Liver (tissue), 9 donors: ENCODE data around the gene ATP2B2. TPM values are rescaled to one million over a fixed set of nuclear protein-coding genes. Genes with fewer than 3 reads are reported as not detected.

Experiments
- DNase-seq: peaks from one replicate; pipeline ENCODE4 v3.0.0-alpha.2; 2017; ENCODE audit warnings: low spot score
- H3K27ac ChIP-seq, 2 donors: one replicate each; pipeline ENCODE4 v1.7.0; 2013; ENCODE audit warnings: inconsistent platforms in 2 of 2, low read length in 2 of 2, control low read depth in 1 of 2, low read depth in 1 of 2, mild to moderate bottlenecking in 1 of 2
- H3K27me3 ChIP-seq, 4 donors: one replicate each; pipeline versions ENCODE4 v1.6.1 to v1.7.0; 2013; ENCODE audit warnings: low read length in 3 of 4, inconsistent platforms in 1 of 4, mild to moderate bottlenecking in 1 of 4, moderate library complexity in 1 of 4; ENCODE audit not compliant: control insufficient read depth in 4 of 4, insufficient read depth in 4 of 4
- H3K36me3 ChIP-seq, 4 donors: one replicate each; pipeline versions ENCODE4 v1.6.1 to v1.7.0; 2013; ENCODE audit warnings: low read length in 3 of 4, mild to moderate bottlenecking in 3 of 4, low read depth in 1 of 4, moderate library complexity in 1 of 4; ENCODE audit not compliant: control insufficient read depth in 4 of 4, insufficient read depth in 3 of 4
- H3K4me1 ChIP-seq, 4 donors: one replicate each; pipeline versions ENCODE4 v1.6.1 to v1.7.0; 2013; ENCODE audit warnings: low read length in 3 of 4, mild to moderate bottlenecking in 3 of 4, moderate library complexity in 1 of 4; ENCODE audit not compliant: control insufficient read depth in 4 of 4, insufficient read depth in 4 of 4
- H3K4me3 ChIP-seq, 3 donors: one replicate each; pipeline versions ENCODE4 v1.6.1 to v1.7.0; 2013; ENCODE audit warnings: low read length in 3 of 3, control low read depth in 1 of 3, low read depth in 1 of 3, mild to moderate bottlenecking in 1 of 3
- H3K9ac ChIP-seq, 2 donors: one replicate each; pipeline ENCODE4 v1.7.0; 2013; ENCODE audit warnings: low read length in 2 of 2, mild to moderate bottlenecking in 2 of 2, moderate library complexity in 2 of 2, control low read depth in 1 of 2, low read depth in 1 of 2
- H3K9me3 ChIP-seq, 4 donors: one replicate each; pipeline versions ENCODE4 v1.6.1 to v1.7.0; 2013; ENCODE audit warnings: low read length in 3 of 4; ENCODE audit not compliant: control insufficient read depth in 4 of 4
- EGR1 ChIP-seq, 2 donors: IDR thresholded peaks; 2 replicates each; pipeline ENCODE4 v1.6.1; 2016 to 2018; ENCODE audit warnings: antibody characterized with exemption in 2 of 2, low read depth in 2 of 2
- FOXA1 ChIP-seq: IDR thresholded peaks from 2 replicates; pipeline ENCODE4 v1.6.1; 2016; ENCODE audit warnings: antibody characterized with exemption
- FOXA2 ChIP-seq: IDR thresholded peaks from 2 replicates; pipeline ENCODE4 v1.6.1; 2016; ENCODE audit warnings: antibody characterized with exemption
- GABPA ChIP-seq, 2 donors: IDR thresholded peaks in 1 of 2; conservative IDR thresholded peaks in 1 of 2; 2 replicates each; pipeline ENCODE4 v1.6.1; 2016; ENCODE audit warnings: antibody characterized with exemption in 2 of 2, mild to moderate bottlenecking in 1 of 2, moderate library complexity in 1 of 2
- HNF4A ChIP-seq, 2 donors: conservative IDR thresholded peaks; 2 replicates each; pipeline ENCODE4 v1.6.1; 2016; ENCODE audit warnings: antibody characterized with exemption in 2 of 2, mild to moderate bottlenecking in 2 of 2
- HNF4G ChIP-seq: IDR thresholded peaks from 2 replicates; pipeline ENCODE4 v1.6.1; 2016; ENCODE audit warnings: antibody characterized with exemption
- JUND ChIP-seq, 2 donors: IDR thresholded peaks; 2 replicates each; pipeline ENCODE4 v1.6.1; 2016; ENCODE audit warnings: antibody characterized with exemption in 2 of 2
- NR2F2 ChIP-seq: IDR thresholded peaks from 2 replicates; pipeline ENCODE4 v1.6.1; 2016; ENCODE audit warnings: antibody characterized with exemption
- RAD21 ChIP-seq, 2 donors: IDR thresholded peaks; 2 replicates each; pipeline ENCODE4 v1.6.1; 2016; ENCODE audit warnings: antibody characterized with exemption in 2 of 2, mild to moderate bottlenecking in 2 of 2
- REST ChIP-seq: IDR thresholded peaks from 2 replicates; pipeline ENCODE4 v1.6.1; 2016; ENCODE audit warnings: antibody characterized with exemption, mild to moderate bottlenecking
- RXRA ChIP-seq, 2 donors: IDR thresholded peaks; 2 replicates each; pipeline ENCODE4 v1.6.1; 2017 to 2018; ENCODE audit warnings: antibody characterized with exemption in 2 of 2, mild to moderate bottlenecking in 1 of 2
- SP1 ChIP-seq: IDR thresholded peaks from 2 replicates; pipeline ENCODE4 v1.6.1; 2018; ENCODE audit warnings: antibody characterized with exemption, mild to moderate bottlenecking
- TAF1 ChIP-seq: conservative IDR thresholded peaks from 2 replicates; pipeline ENCODE4 v1.6.1; 2016; ENCODE audit warnings: antibody characterized with exemption, mild to moderate bottlenecking
- YY1 ChIP-seq: IDR thresholded peaks from 2 replicates; pipeline ENCODE4 v1.6.1; 2016; ENCODE audit warnings: antibody characterized with exemption, mild to moderate bottlenecking
- WGBS: extraction: QIAGEN DNeasy Blood & Tissue Kit; methylation state at CpG from one replicate; pipeline ENCODE4 v1.1.7; 2013; 5-methylcytosine and 5-hydroxymethylcytosine counted together
- polyA plus RNA-seq, 2 donors: library from polyadenylated mRNA; stranded (reverse) in 1 of 2; unstranded in 1 of 2; fragments of 200-250 nt in 1 of 2; fragments of >200 nt in 1 of 2; fragmentation: Nextera tagmentation in 1 of 2; extraction: Ambion mirVana in 1 of 2; gene quantifications; one replicate each; pipeline versions ENCODE4 v1.2.1 to v1.2.3, GENCODE V29; 2013 to 2015
- total RNA-seq, 2 donors: library from RNA; depleted of rRNA; stranded (reverse); fragments of >200 nt; gene quantifications; one replicate each; pipeline ENCODE4 v1.2.3, GENCODE V29; 2014
- TF ChIP-seq, protein P1 (sequence below): IDR thresholded peaks from 2 replicates; pipeline ENCODE4 v1.6.1; 2016; ENCODE audit warnings: antibody characterized with exemption
- TF ChIP-seq, protein P2 (sequence below): fragments of 150-350 bp; IDR thresholded peaks from 2 replicates; pipeline ENCODE4 v1.5.1; 2017; ENCODE audit warnings: improper control_type of control experiment, low read depth, low read length; ENCODE audit not compliant: missing input control
- TF ChIP-seq, protein P3 (sequence below): IDR thresholded peaks from 2 replicates; pipeline ENCODE4 v1.6.1; 2016; ENCODE audit warnings: antibody characterized with exemption
- donor health status: healthy.
- donor health status: healthy.
- donor health status: healthy.
- donor health status: healthy.
- donor health status: healthy.

The ATP2B2 gene
- total and polyA plus RNA-seq, 4 donors, result 10.4 to 27.8 (median 20.7) TPM

DNA sequence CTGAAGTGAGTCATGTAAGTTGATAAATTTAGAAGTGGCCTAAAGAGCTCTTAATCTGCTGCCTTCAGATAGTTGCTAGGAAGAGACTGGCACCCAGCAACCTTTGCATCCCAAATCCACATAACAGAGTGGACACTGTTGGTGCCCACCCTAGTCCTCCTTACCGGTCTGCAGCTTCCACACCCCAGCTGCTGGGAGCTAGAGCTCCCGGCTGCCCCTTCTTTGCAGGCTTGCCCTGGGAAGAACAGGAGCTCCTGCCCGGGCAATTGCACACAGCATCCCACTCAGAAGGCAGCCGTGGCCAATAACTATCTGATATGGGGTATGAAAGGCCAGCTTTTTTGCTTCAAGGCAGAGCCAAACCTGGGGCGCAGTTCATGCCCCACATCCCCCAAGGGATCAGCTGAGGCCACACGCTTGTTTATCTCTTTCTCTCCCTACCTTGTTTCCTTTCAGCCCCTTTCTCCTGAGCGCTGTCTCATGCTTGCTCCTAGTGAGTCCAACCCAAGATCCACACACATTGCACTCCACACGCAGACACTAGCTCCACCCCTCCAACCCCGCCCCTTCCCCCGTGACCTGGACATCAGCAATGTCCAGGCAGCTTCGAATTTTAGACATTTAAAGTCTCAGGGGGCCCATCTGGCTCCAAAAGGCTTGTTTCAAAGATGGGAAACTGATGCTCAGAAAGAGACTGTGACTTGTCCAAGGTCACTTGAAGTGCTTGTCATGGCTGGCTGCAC is 9.1 kb downstream of the ATP2B2 start:
- Histone ChIP-seq H3K27ac (peak overlapping the region; percentile 80 to 91), H3K4me1 (peaks cover 16 to 71% (median 51%) of the 10 kb centered on the region in 4 donors), H3K9me3 (no peaks in the 10 kb centered on the region), H3K4me3 (no peak overlapping the region), H3K9ac (peak overlapping the region; percentile 41 to 48), H3K27me3 (no peaks in the 10 kb centered on the region), H3K36me3 (no peaks in the 10 kb centered on the region)
- WGBS, result 36% methylated on average over 11 of the region's 11 CpGs
- DNase-seq, result no peak
- peak in 1 of 2 donors; percentile 6 for TF ChIP-seq RXRA (IDR thresholded peaks at IDR 0.05)
- peak in 1 of 2 donors; percentile 37 for TF ChIP-seq HNF4A (conservative IDR thresholded peaks at IDR 0.05)
- TF ChIP-seq, protein P1, sequence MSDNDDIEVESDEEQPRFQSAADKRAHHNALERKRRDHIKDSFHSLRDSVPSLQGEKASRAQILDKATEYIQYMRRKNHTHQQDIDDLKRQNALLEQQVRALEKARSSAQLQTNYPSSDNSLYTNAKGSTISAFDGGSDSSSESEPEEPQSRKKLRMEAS, result no peak
- TF ChIP-seq EGR1 (IDR thresholded peaks at IDR 0.05; ENCODE audit: low read depth in 2 of 2), result no peak
- TF ChIP-seq RAD21 (IDR thresholded peaks at IDR 0.05), result peak in 1 of 2 donors; percentile 10
- no peak for TF ChIP-seq FOXA1
- TF ChIP-seq REST, result peak; percentile 31
- no peak for TF ChIP-seq JUND (IDR thresholded peaks at IDR 0.05)

GRCh38 chr3:10495614-10496013 is 9.8 kb downstream of the ATP2B2 start:
- Histone ChIP-seq H3K4me3 (no peak overlapping the region), H3K27me3 (no peaks in the 10 kb centered on the region), H3K9ac (peak overlapping the region; percentile 48 to 72), H3K27ac (peak overlapping the region; percentile 80 to 91), H3K36me3 (no peaks in the 10 kb centered on the region), H3K4me1 (peaks cover 19 to 76% (median 54%) of the 10 kb centered on the region in 4 donors), H3K9me3 (no peaks in the 10 kb centered on the region)
- TF ChIP-seq, protein P2, sequence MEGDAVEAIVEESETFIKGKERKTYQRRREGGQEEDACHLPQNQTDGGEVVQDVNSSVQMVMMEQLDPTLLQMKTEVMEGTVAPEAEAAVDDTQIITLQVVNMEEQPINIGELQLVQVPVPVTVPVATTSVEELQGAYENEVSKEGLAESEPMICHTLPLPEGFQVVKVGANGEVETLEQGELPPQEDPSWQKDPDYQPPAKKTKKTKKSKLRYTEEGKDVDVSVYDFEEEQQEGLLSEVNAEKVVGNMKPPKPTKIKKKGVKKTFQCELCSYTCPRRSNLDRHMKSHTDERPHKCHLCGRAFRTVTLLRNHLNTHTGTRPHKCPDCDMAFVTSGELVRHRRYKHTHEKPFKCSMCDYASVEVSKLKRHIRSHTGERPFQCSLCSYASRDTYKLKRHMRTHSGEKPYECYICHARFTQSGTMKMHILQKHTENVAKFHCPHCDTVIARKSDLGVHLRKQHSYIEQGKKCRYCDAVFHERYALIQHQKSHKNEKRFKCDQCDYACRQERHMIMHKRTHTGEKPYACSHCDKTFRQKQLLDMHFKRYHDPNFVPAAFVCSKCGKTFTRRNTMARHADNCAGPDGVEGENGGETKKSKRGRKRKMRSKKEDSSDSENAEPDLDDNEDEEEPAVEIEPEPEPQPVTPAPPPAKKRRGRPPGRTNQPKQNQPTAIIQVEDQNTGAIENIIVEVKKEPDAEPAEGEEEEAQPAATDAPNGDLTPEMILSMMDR, result no peak
- TF ChIP-seq, protein P3, sequence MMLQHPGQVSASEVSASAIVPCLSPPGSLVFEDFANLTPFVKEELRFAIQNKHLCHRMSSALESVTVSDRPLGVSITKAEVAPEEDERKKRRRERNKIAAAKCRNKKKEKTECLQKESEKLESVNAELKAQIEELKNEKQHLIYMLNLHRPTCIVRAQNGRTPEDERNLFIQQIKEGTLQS, result no peak
- TF ChIP-seq FOXA1 (no peak), TAF1 (no peak), HNF4A (conservative IDR thresholded peaks at IDR 0.05) (no peak), REST (no peak), RAD21 (IDR thresholded peaks at IDR 0.05) (no peak), YY1 (no peak), SP1 (no peak), FOXA2 (no peak), RXRA (IDR thresholded peaks at IDR 0.05) (no peak), GABPA (IDR thresholded peaks at IDR 0.05 in 1 of 2, conservative IDR thresholded peaks at IDR 0.05 in 1 of 2) (no peak), EGR1 (IDR thresholded peaks at IDR 0.05; ENCODE audit: low read depth in 2 of 2) (no peak), HNF4G (no peak), NR2F2 (no peak), JUND (IDR thresholded peaks at IDR 0.05) (no peak)
- no peak for DNase-seq
- WGBS, result 78% methylated on average over 5 of the region's 5 CpGs
